GM18526 (cell line): ENCODE results near the gene PTPRN2.

Experiments used
- POLR2A ChIP-seq: IDR thresholded peaks from 3 replicates; pipeline ENCODE4 v1.6.1; 2011; ENCODE audit not compliant: insufficient read length; ENCODE audit errors: extremely low read depth

Gene PTPRN2

GRCh38 chr7:158431055-158431940 lies 156.3 kb downstream of the PTPRN2 start:
- no peak for TF ChIP-seq POLR2A

DNA sequence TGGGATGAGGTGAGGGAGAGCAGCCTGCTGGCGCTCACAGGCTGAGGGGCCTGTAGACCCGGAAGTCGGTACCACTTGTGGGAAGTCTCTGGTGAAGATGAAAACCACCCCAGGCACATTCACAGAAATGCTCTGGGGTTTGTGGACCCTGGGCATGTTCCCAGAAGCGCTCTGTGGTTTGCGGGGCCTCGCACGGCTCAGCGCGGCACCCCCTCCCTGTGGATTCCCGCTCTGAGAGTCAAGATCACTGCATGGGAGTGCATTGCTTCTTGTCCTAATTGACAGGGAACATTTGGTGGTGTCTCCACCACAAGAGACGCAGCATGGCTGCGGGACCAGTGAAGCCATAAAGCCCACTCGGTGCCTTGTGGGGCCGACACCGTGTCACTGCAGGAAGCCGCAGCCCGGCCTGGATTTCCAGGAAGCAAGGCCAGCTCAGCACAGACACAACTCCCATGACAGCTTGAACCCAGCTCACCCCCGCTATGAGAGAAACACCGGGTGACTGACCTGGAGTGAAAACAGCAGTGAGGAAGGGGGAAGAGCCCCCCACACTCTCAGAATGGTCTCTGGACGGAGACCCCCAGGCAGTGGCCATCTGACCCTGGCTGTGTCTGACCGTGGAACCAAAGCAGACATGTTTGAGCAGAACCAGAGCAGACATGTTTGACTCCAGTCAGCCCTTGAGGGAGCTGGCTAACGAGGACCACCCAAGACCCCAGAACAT lies 157.2 kb downstream of the PTPRN2 start:
- TF ChIP-seq POLR2A: no peak

DNA sequence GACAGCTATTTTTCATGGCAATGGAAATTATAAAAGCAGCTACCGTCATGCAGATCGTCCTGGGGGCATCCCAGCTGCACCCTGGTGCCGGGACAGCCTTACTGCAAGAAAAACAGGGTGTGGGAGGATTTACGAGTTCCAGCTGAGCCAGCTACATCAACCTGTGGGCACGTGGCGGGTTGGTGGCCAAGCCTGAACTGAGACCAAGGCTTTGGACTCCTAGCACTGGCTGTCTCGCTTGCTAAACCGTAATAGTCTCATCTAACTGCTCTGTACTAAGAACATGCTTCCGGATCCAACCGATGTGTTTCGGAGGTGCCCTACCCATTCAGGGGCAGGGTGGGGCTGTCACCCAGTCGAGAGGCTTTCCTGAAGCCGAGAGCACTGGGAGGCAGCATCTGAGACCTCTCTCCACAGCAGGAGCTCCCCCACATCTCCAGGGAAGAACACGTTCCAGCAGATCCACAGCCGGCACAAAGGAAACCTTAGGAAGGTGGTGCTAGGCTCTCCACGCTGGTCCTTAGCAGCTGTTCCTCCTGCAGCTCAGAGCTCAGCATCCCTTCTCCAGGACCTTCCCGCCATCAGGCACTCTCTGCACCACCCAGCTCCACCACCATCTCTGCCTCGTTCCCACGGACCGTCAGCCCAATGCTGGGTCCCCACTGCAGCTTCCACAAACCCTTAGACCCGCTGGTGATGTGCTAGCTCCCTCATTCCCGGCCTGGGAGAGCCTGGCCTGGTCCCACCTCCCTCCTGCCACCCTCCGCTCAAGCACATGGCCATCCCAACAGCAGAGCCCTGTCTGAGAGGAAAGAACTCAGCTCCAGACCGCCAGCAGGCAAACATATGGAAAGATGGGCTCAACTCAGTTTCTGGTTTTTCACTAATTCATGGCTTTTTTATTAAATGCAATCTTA lies 158.5 kb downstream of the PTPRN2 start:
- no peak for TF ChIP-seq POLR2A

DNA sequence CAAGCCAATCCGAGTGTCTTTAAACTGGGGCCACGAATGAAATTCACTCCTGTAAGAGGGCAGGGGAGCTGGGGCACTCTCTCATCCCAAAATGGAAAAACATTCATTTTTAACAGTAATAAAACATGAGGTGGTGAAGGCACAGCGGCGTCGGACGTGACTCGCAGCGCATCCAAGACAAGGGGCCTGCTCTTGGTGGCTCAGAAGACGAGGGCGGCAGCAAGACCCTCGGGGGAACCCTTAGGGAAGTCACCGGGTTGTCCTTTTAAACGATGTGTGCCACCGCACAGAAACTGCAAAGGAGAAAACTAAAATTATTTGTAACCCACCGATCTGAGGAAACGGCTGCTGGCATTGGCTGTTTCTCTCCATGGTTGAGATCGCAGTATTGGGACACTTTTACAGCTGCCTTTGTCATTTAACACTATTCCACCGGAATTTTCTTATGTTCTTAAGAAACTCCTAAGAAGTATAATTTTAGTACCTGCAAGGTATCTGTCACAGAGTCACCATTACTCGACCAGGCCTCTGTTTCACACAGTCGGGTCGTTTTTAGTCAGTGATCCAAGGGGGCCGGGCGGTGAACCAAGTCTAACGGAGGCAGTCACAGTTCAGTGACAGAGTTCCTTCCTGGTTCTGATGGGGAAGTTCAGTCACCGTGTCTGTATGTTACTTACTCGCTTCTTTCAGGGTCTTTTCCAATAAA lies 159.3 kb downstream of the PTPRN2 start:
- TF ChIP-seq POLR2A: no peak

GRCh38 chr7:158424531-158424930 lies 163.1 kb downstream of the PTPRN2 start:
- no peak for TF ChIP-seq POLR2A

- TF ChIP-seq POLR2A: no peak
Observed at GRCh38 chr7:158424011-158424410, 163.6 kb downstream of the PTPRN2 start.

DNA sequence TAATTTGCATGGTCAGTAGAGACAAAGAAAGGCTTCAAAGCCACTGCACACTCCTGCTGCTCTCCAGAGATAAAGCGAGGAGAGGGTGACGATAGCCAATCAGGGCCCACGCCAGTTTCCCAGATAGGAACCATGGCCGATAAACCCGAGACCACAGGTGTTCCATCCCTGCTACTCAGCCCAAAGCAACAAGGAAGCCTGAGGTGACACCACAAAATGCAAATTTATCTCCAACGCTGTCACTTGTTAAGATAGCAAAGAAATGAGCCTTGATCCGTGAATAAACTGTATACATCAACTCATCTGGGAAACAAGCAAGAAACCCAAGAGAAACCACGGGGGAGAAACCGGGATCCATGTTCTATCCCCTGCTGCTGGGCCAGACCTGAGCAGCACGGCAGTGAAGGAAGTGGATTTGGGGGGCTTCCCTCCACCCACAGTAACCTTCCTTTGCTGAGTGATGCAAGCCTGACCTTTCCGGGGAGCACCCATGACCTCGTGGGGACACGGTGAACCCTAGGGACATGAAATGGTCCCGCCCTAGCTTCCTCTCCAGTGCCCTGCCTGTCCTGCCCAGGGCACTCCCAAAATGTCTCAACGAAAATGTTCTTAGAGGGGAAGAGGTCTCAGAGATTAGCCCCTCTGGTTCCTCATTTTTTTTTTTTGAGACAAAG lies 164.6 kb downstream of the PTPRN2 start:
- TF ChIP-seq POLR2A: no peak

DNA sequence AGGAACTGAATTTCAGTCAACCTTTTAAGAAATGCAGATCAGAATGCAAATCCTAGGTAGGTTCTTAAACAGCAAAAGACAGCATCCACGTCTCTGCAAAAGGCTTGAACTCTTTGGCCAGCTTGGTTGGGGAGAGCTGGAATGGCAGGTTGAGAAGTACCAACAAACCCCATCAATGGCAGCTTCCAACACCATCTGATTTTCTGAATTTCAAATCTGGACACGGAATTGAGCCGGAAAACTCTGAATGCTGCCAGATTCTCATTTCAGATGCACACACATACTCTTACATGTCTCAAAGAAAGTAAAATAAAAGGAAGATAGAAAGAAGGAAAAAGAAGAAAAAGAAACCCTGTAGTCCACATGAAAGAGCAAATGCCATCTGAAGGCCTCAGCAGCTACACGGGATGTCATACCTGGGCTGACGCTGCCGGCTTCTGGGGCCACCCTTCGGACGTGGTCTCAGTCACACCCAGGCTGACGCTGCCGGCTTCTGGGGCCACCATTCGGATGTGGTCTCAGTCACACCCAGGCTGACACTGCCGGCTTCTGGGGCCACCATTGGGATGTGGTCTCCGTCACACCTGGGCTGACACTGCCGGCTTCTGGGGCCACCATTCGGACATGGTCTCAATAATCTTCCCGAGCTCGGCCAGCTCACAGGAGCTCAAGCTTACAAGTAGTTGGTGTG lies 165.3 kb downstream of the PTPRN2 start:
- TF ChIP-seq POLR2A: no peak

DNA sequence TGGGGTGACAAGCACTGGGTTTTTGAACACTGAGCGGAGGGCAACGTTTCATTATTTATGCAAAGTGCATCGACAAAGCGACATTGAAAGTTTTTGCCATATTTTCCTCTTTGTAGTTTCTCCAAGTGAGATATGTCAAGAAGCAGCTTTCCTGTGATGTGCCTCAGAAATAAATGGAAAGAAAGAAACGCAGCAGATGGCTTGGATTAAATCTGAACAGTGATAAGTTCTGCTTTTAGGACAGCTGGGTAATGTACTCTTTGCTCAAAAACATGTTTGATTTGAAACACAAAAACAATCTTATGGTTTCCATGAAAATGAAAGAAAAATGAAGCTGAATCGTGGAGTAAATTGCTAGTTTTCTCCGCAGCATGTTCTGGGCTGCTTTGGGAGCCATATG lies 166.3 kb downstream of the PTPRN2 start:
- no peak for TF ChIP-seq POLR2A

- TF ChIP-seq POLR2A: no peak
Observed at GRCh38 chr7:158420591-158421340, 166.9 kb downstream of the PTPRN2 start.

- no peak for TF ChIP-seq POLR2A
Observed at GRCh38 chr7:158419238-158419785, 168.3 kb downstream of the PTPRN2 start.

- TF ChIP-seq POLR2A: no peak
Observed at GRCh38 chr7:158416283-158416933, 171.2 kb downstream of the PTPRN2 start.
